GM18505 (cell line): Measurements from ENCODE around the gene TSSK1B.

ENCODE experiments used
- ATAC-seq: cut with Tn5 transposase; IDR thresholded peaks from one replicate; pipeline ENCODE4 v1.9.1; 2021; ENCODE audit not compliant: unreplicated experiment
- POLR2A ChIP-seq: IDR thresholded peaks from 4 replicates; pipeline ENCODE4 v1.6.1; 2011; ENCODE audit warnings: borderline replicate concordance; ENCODE audit not compliant: insufficient read depth, insufficient read length; ENCODE audit errors: extremely low read depth

The TSSK1B gene

GRCh38 chr5:113384782-113385285 lies 50.0 kb downstream of the TSSK1B start:
- TF ChIP-seq POLR2A = no peak
- ATAC-seq = no peak

GRCh38 chr5:113382731-113383130 lies 52.1 kb downstream of the TSSK1B start:
- ATAC-seq = no peak
- no peak for TF ChIP-seq POLR2A
